ENCODE data around the gene LYPD3. TPM values are rescaled to one million over a fixed set of nuclear protein-coding genes. Genes with fewer than 3 reads are reported as not detected.

Gene LYPD3
- total RNA-seq, 3 donors from 2014 or later (not counting 1 experiment from before 2014, with no cell fraction given): 1.3 to 2.4 (median 1.7) TPM

DNA sequence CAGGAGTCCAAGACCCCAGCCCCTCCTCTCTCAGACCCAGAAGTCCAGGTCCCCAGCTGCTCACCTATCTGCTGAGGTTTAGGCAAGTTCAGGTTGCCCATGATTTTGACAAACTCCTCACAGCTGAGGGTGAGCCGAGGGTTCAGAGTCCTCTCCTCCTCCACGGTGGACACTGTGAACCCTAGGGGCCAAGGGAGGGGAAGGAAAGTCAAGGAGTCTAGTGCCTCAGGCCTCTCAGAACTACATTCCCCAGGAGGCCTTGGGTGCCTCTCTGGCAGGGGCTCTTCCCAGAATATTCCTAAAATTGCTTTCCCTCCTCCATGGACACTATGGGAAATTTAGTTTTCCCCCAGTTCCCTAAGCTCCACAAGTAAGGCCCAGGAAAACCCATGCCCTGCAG, 42.5 kb upstream of the LYPD3 start:
- Histone ChIP-seq H3K4me3 (ENCODE audit: low read length) (no peak overlapping the region), H3K9me3 (ENCODE audit: control insufficient read depth, insufficient read depth, low read length) (no peaks in the 10 kb centered on the region), H3K27ac (ENCODE audit: low read length) (no peak overlapping the region), H3K4me1 (ENCODE audit: control insufficient read depth, insufficient read depth, low read length) (peaks cover 17% of the 10 kb centered on the region), H3K27me3 (ENCODE audit: control insufficient read depth, insufficient read depth, low read length) (no peaks in the 10 kb centered on the region), H3K36me3 (ENCODE audit: control insufficient read depth, insufficient read depth, low read length) (peaks cover 23% of the 10 kb centered on the region)
- DNase-seq: no peak
- peak overlapping the region in 1 of 2 donors; percentile 29 for H3K27ac Mint-ChIP-seq
- H3K4me1 Mint-ChIP-seq: peaks cover 21 to 24% of the 10 kb centered on the region in 2 donors
- no peaks in the 10 kb centered on the region for H3K36me3 Mint-ChIP-seq
- no peaks in the 10 kb centered on the region for H3K27me3 Mint-ChIP-seq (ENCODE audit: low read depth in 2 of 2)
- no peaks in the 10 kb centered on the region for H3K9me3 Mint-ChIP-seq
- H3K4me3 Mint-ChIP-seq: peak overlapping the region; percentile 37
- no peak for ATAC-seq
- WGBS (ENCODE audit: insufficient coverage): 100% methylated on average over 2 of the region's 2 CpGs
- TF ChIP-seq, protein P1, sequence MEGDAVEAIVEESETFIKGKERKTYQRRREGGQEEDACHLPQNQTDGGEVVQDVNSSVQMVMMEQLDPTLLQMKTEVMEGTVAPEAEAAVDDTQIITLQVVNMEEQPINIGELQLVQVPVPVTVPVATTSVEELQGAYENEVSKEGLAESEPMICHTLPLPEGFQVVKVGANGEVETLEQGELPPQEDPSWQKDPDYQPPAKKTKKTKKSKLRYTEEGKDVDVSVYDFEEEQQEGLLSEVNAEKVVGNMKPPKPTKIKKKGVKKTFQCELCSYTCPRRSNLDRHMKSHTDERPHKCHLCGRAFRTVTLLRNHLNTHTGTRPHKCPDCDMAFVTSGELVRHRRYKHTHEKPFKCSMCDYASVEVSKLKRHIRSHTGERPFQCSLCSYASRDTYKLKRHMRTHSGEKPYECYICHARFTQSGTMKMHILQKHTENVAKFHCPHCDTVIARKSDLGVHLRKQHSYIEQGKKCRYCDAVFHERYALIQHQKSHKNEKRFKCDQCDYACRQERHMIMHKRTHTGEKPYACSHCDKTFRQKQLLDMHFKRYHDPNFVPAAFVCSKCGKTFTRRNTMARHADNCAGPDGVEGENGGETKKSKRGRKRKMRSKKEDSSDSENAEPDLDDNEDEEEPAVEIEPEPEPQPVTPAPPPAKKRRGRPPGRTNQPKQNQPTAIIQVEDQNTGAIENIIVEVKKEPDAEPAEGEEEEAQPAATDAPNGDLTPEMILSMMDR (IDR thresholded peaks at IDR 0.05): no peak
- intact Hi-C loops (cut with micrococcal nuclease): no loop called here

DNA sequence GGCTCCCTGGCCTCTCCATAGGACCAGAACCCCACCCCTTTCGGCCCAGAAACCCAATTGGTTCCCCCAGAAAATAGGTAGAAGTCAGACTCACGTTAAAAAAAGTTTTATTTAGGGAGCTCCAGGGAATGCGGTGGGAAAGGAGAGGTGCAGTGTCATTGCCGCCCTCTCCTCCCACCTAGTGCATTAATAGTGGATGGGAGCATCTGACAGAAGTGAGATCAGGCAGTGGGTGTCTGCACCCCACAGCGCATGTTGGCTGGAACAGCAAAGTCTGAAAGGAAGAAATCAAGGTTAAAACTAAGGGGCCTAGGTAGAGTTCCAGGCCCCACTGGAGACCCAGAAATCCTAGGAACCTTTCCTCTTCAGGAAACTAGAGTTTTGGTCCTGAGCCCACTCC, 41.2 kb upstream of the LYPD3 start:
- Histone ChIP-seq H3K9me3 (ENCODE audit: control insufficient read depth, insufficient read depth, low read length) (no peaks in the 10 kb centered on the region), H3K4me3 (ENCODE audit: low read length) (no peak overlapping the region), H3K4me1 (ENCODE audit: control insufficient read depth, insufficient read depth, low read length) (peaks cover 21% of the 10 kb centered on the region), H3K36me3 (ENCODE audit: control insufficient read depth, insufficient read depth, low read length) (peaks cover 23% of the 10 kb centered on the region), H3K27me3 (ENCODE audit: control insufficient read depth, insufficient read depth, low read length) (no peaks in the 10 kb centered on the region), H3K27ac (ENCODE audit: low read length) (no peak overlapping the region)
- intact Hi-C loops (cut with micrococcal nuclease): no loop called here
- DNase-seq: no peak
- WGBS (ENCODE audit: insufficient coverage): 97% methylated on average over 5 of the region's 5 CpGs
- no peaks in the 10 kb centered on the region for H3K36me3 Mint-ChIP-seq
- no peak overlapping the region for H3K4me3 Mint-ChIP-seq
- ATAC-seq: no peak
- H3K4me1 Mint-ChIP-seq: peaks cover 21 to 25% of the 10 kb centered on the region in 2 donors
- no peaks in the 10 kb centered on the region for H3K27me3 Mint-ChIP-seq (ENCODE audit: low read depth in 2 of 2)
- H3K9me3 Mint-ChIP-seq: no peaks in the 10 kb centered on the region
- peak overlapping the region in 1 of 2 donors; percentile 93 for H3K27ac Mint-ChIP-seq
- TF ChIP-seq, protein P1 (IDR thresholded peaks at IDR 0.05): no peak

DNA sequence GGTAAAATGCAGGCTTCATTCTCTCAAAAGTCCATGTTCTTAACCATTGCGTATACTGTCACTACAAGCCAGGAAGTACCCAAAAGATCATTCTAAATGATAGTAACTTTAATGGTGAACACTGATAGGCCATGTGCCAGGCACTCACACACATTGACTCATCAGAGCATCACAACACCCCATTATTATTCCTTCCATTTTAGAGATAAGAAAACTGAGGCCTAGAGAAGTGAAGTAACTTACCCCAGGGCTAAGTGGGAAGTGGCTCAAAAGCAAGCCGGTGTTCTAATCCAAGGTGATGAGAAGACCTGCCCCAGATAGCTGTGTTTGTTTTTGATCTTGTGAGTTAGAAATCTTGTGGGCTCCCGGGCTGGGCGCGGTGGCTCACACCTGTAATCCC, 40.5 kb upstream of the LYPD3 start:
- Histone ChIP-seq H3K9me3 (ENCODE audit: control insufficient read depth, insufficient read depth, low read length) (no peaks in the 10 kb centered on the region), H3K27ac (ENCODE audit: low read length) (no peak overlapping the region), H3K4me3 (ENCODE audit: low read length) (no peak overlapping the region), H3K4me1 (ENCODE audit: control insufficient read depth, insufficient read depth, low read length) (peaks cover 21% of the 10 kb centered on the region), H3K36me3 (ENCODE audit: control insufficient read depth, insufficient read depth, low read length) (peaks cover 21% of the 10 kb centered on the region), H3K27me3 (ENCODE audit: control insufficient read depth, insufficient read depth, low read length) (no peaks in the 10 kb centered on the region)
- TF ChIP-seq, protein P1 (IDR thresholded peaks at IDR 0.05): no peak
- H3K27me3 Mint-ChIP-seq (ENCODE audit: low read depth in 2 of 2): no peaks in the 10 kb centered on the region
- no peaks in the 10 kb centered on the region for H3K36me3 Mint-ChIP-seq
- peak overlapping the region; percentile 65 to 93 for H3K27ac Mint-ChIP-seq
- intact Hi-C loops (cut with micrococcal nuclease): no loop called here
- H3K4me1 Mint-ChIP-seq: peaks cover 21 to 25% of the 10 kb centered on the region in 2 donors
- ATAC-seq: no peak
- no peaks in the 10 kb centered on the region for H3K9me3 Mint-ChIP-seq
- WGBS (ENCODE audit: insufficient coverage): 94% methylated on average over 5 of the region's 5 CpGs
- H3K4me3 Mint-ChIP-seq: peak overlapping the region; percentile 40
- no peak for DNase-seq

DNA sequence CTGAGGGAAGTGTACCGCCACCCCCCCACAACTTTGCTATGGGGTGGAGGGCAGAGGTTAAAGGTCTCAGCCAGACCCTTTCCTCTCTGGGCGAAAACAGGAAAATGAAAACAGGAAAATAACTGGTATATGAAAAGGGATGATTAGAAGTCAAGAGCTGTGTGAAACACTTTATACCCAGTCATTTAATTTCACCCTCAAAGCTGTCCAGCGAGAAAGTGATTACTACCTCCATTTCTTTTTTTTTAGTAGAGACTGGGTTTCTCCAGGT, 39.7 kb upstream of the LYPD3 start:
- H3K36me3 ChIP-seq (ENCODE audit: control insufficient read depth, insufficient read depth, low read length): peaks cover 16% of the 10 kb centered on the region
- TF ChIP-seq, protein P1 (IDR thresholded peaks at IDR 0.05): no peak
- H3K4me1 ChIP-seq (ENCODE audit: control insufficient read depth, insufficient read depth, low read length): peaks cover 21% of the 10 kb centered on the region
- peak overlapping the region; percentile 72 for H3K27ac ChIP-seq (ENCODE audit: low read length)
- no peak overlapping the region for H3K4me3 ChIP-seq (ENCODE audit: low read length)
- no peaks in the 10 kb centered on the region for H3K9me3 ChIP-seq (ENCODE audit: control insufficient read depth, insufficient read depth, low read length)
- H3K27me3 ChIP-seq (ENCODE audit: control insufficient read depth, insufficient read depth, low read length): no peaks in the 10 kb centered on the region
- DNase-seq (no peak), ATAC-seq (no peak)
- peak overlapping the region; percentile 77 for H3K4me3 Mint-ChIP-seq
- H3K4me1 Mint-ChIP-seq: peaks cover 21 to 25% of the 10 kb centered on the region in 2 donors
- WGBS (ENCODE audit: insufficient coverage): 100% methylated on average over 1 of the region's 3 CpGs
- H3K27me3 Mint-ChIP-seq (ENCODE audit: low read depth in 2 of 2): no peaks in the 10 kb centered on the region
- intact Hi-C loops (cut with micrococcal nuclease): no loop called here
- no peaks in the 10 kb centered on the region for H3K36me3 Mint-ChIP-seq
- no peaks in the 10 kb centered on the region for H3K9me3 Mint-ChIP-seq
- H3K27ac Mint-ChIP-seq: peak overlapping the region; percentile 65 to 93
